ENCODE measurements around the gene GNAZ.
A peak's percentile ranks its signal among the peaks of the same experiment; 100 is the strongest.

The GNAZ gene

DNA sequence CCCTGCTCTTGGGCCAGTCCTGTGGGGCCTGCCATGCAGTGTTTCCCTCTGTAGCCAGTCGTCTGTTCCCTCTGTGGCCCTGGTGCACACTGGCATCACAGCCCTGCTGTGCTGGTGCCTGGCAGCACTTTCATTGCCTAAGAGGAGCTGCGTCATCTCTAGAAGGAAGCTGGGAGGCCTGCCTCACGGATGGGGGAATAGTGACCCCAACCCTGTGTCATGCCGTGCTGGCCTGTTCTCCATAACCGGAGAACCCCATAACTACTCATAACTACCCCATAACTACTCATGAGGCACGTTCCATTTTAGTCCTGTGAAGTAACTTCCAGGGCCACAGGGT lies 88.9 kb downstream of the GNAZ start:
- no peak for DNase-seq

DNA sequence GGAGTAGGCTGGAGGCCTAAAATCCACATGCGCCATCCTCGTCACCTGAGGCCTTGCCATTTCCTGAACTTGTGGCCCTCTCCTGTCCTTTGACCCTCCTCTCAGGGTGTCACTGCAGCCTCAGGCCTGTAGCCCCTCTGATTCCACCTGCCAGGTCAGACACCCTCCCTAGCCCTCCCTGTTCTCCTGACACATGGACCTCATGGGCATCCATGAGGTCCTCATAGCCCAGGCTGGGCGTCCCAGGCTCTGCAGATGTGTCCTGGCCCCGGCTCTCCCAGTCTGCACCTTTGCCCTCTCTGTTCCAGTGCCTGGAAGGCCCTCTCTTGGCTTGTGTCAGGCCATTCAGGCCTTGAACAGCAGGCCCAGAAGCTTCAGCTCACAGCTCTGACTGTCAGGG lies 90.7 kb downstream of the GNAZ start:
- no peak for DNase-seq

DNA sequence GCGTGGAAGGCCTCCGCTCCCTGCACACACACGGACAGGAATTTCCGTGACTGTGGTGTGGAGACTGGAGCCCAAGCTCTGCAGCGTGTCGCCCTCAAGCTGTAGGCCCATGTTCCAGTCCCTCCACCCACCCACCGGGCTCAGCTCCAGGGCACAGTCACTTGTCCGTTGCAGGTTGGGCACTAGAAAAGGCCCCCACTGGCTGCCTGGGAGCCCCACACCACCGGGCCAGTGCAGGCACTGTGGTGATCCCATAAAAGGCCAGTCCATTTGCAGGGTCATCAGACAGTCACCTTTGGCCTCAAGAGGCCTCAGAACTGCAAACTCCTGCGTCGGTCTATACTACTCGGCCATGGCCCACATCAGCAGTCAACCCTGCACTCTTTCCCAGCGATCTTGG lies 91.3 kb downstream of the GNAZ start:
- no peak for DNase-seq

DNA sequence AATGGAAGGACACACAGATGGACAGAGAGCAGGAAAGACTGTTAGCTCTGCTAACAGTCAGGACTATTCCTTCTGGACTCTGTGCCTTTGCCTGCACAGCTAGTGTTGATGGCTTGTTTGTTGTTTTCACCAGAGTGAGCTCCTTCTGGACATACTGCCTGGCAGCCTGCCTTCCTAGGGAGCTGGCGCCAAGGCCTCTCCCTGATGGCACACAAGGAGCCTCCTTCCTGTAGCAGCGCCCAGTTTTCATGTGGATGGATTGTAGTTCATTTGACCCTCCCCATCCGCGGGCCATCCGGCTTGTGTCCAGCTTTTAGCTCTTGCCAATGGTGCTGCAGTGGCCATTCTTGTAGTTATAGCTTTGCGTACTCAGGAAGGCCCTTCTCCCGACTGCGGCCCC lies 93.3 kb downstream of the GNAZ start:
- no peak for DNase-seq

DNA sequence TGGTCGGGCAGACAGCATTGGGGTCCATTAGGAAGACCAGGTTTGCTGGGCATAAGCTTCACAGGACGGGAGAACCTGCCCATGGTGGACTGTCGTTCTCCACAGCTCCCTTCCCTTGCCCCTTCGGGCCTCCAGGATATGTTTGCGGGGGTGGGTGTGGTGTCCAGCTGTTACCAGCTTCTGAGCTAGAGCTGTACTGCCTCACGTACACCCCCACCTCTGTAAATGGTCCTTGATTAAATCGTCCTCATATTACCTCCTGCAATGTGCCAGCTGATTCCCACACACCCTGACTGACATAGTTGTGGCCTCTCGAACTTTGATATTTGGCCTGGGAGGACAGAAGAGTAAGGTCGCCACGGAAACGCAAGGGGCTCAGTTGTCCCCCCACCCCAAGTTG lies 93.8 kb downstream of the GNAZ start:
- DNase-seq: no peak

DNA sequence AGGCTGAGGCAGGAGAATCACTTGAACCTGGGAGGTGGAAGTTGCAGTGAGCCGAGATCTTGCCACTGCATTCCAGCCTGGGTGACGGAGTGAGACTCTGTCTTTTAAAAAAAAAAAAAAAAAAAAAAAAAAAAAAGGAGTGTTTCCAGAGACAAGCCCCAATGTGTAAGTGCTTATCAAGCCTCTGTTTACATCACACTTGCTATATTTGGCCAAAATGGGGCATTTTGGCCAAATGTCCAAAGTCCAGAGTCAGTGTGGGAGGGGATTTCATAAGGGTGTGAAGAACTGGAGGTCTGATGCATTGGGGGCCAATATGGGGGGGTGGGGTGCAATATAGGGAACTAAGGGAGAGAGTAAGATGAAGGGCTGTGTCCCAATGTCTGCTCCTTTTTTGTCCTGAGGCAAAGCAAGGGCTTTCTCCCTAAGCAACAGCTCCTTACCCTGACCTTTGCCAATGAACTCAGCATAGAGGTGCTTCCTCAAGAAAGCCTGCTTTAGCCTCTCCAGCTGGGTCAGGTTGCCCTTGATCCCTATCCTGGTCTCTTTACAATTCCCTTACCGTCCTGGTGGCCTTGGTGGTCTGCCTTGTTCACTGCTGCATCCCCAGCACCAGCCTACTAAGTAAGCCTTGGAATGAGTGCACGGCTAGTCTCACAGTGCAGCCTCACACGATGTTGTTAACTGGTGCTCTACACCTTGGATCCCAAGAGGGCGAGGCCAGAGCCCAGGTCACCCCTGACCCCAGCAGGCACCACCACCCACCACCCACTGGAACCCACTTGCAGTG lies 95.9 kb downstream of the GNAZ start:
- no peak for DNase-seq

DNA sequence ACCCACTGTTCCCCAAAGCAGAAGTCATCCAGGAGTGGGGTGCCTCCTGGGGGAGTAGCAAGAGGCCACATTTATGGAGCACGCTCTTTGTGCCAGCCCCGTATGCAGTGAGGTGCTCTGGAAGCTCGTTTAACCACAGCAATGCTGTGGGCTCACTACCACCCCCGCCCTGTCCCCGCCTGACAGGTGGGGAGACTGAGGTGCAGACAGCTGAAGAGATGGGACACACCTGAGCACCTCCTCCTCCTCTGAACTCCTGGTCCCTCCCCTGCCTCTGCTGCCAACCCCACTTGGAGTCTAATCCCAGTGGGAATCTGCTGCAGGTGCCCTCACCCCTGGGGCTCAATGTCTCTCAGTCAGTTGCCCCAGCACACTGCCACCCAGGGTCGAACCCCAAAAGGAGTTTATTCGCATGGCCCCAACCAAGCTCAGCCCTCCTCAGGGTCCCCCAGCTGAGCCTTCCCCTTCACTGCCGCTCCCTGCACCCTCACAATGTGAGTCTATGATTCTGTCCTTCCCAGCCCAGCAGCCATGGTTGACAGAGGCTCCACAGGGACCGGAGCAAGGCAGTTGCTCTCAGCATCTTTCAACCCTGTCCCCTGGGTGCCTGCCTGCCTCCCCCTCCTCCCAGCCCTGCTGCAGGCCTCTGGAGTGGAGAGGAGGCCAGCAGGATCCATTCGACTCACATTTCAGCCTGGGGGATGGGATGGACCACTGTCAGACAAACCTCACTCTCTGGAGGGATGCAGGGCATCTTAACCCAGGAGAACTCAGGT lies 96.7 kb downstream of the GNAZ start:
- DNase-seq: no peak

DNA sequence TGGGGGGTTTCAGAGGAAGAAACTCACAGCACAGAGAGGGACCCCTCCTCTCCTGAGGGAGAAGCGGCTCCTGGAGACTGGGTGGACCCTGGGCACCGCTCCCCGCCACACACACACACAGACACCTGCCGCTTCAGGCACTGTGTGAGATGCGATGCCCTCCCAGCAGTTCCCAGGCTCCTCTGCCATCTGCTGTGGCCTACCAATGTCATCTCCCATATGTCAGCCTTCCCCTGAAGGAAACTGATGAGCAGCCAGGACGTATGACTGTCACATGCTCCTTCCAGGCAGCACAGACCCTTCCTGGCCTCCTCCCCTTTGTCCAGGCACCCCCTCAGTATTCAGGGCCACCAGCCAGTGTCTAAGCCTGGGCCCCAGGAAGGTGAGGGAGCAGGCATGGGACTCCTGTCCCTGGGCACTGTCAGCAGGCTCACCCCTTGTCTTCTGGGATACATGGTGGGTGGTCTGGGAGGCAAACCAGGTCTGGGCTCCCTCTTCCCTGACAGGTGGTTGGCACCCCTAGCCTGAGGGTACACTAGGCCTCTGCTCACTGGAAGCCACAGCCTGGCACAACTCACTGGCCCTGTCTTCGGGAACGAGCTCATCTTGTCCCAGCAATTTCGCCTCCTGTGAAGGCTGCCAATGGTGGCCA lies 98.2 kb downstream of the GNAZ start:
- DNase-seq: peak; percentile 67

DNA sequence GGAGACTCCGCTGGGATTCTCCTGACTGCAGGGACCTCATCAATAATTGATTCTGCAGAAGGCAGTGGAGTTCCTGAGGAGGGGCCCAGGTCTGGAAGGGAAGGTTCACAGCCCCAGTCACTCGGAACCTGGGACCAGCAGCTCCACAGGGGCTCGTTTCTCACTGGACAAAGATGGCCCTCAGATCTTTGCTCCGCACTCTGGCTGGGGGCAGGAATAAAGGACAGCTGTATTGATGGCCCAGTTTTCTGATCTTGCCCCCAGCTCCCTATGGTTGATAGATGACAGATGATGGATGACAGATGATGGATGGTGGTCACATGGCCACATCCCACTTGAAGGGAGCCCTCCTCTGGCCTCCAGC lies 98.7 kb downstream of the GNAZ start:
- no peak for DNase-seq
